ENCODE data around the gene HIC1.

Gene HIC1

DNA sequence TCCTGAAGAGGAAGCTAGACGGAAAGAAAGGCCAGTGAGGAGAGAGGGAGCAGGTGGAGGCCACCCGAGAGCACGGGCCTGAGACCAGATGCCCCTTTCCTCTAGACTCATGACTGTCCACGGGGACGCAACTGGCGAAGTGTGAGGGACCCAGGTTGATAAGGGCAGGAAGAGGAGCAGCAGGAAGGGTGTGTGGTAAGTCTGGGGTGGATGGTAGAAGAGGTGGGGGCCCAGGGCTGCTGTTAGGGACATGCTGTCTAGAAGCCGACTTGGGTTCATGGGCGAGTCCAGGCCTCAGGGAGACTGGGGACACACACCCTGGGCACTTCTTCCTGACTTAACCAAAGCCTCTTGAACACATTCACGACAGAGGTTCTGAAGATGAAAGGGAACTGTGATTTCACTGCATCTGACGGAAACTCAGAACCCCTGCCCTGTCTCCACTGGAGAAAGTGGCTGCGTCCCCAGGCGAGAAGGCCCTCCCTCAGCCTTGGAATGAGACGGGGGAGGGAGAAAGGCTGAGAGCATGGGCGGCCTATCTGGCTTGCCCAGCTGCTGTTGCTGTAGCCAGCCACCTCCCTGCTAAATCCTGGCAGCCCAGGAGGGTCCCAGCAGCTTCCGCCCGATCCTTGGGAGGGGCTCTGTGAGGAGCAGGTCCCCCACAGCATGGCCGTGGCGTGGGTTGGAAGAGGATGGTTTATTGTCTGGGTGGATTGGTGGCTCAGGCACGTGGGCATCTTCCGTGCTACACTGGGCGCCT, 6.0 kb downstream of the HIC1 start:
- DNase-seq: no peak

DNA sequence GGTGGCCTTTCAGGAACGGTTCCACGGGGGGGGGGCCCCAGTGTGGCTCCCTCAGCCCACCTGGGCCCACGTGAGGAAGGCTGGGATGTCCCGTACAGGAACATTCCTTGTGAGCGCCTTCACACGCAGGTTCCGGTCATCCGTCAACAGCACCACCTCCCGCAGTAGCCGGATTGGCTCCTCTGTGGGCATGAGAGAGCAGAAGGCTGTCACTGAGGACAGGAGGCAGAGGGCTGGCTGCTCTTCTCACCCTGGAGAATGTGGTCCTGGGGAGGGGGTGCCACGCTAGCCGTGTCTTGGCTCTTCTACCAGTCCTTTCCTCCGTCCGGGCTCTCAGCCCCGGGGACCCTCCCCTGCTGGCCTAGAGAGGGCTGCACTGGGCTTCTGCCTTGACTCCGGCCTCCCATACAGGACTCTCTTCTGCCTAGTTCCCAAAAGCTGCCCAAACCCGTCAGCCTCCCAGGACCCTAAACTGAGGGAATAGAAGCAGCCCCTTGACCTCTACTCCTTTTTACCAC, 6.6 kb downstream of the HIC1 start:
- no peak for DNase-seq

DNA sequence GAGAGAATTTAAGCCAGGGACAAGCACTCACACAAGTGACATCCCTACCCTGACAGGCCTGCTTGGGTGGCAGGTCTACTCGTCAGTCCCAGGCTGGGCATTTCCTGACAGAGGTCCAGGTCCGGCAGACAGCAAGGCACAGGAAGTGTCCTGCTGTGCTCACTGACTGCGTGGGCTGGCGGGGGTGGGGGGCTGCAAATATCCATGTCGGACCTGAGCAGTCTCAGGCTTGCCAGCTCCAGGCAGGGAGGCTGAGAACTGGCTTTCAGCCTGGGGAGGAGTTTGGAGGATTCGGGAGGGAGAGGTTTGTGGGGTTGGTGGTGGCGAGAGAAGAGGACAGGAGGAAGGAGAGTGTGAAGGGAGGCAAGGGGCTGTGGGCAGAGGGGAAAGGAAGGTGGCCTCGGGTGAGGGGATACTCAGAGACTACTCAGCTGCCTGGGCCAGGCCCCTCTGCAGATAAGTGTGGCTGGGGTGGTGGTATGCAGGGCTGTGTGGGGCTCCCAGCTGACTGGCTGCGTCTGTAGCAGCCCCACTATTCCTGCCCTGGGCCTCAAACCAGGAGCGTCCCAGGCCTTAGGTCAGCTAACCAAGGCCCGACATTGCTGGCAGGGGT, 7.8 kb downstream of the HIC1 start:
- no peak for DNase-seq

DNA sequence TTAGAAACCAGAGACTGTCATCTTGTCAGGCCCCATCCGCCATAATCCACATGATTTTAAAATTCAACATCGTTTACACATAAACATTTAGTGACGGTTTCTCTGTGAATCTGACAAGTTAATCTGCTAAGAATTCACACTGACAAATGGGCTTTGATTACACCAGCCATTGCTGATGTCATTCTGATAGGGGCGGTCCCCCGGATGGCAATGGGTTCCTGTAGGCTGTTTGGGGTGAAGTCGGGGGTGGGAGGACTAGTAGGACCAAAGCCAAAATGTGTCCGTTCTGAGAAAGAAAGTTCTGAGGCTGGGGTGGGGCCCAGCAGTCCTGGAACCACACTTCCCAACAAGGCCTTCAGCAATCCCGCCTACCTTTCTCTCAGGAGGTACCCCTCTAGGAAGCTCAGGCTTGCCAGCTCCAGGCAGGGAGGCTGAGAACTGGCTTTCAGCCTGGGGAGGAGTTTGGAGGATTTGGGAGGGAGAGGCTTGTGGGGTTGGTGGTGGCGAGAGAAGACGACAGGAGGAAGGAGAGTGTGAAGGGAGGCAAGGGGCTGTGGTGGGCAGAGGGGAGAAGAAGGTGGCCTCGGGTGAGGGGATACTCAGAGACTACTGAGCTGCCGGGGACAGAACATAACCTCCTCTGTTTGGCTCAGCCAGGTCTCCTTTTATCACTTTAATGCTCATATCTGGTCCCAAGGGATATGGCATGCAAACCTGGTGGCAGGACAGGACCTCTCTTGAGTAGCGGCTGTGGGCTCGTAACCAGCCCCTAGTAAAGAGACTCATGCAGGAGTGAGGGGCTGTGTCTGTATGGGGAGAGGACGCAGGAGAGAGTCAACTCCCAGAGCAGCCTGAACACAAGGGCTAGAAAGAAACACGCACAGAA, 8.6 kb downstream of the HIC1 start:
- DNase-seq: no peak

DNA sequence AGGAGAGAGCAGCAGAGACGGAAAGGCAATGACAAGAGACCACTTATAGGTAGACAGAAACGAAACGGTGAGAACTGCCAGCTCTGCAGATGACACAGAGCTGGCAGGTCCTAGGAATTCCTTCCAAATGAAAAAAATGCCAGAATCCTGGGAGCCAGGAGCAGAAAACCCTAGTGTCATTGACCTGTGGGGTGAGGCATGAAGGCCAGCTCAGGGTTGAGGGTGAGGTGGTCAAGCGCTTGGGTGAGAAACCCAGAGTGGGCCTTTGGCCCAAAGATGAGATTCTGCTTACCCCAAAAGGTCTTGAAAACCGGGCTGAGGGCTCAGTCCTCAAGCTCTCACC, 9.2 kb downstream of the HIC1 start:
- no peak for DNase-seq

DNA sequence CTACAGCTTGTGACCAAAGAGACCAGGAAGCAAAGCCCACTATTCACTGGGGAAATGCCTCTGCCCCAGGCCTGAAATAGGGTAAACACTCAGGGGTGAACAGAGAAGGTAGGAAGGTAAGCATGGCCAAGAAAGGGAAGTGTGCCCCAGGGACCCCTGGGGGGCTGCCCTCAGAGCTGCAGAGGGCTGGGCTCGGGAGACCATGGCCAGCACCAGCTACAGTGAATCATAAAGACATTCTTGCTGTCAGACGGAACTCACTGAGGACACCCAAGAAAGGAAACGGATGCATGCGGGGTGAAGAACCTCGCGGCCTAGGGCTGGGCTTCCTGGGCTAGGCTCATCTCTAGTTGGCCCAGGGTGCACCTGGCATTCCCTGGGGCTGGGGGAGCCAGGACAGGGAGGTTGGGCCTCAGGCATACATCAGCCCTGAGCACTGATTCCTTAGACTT, 9.6 kb downstream of the HIC1 start:
- no peak for DNase-seq

DNA sequence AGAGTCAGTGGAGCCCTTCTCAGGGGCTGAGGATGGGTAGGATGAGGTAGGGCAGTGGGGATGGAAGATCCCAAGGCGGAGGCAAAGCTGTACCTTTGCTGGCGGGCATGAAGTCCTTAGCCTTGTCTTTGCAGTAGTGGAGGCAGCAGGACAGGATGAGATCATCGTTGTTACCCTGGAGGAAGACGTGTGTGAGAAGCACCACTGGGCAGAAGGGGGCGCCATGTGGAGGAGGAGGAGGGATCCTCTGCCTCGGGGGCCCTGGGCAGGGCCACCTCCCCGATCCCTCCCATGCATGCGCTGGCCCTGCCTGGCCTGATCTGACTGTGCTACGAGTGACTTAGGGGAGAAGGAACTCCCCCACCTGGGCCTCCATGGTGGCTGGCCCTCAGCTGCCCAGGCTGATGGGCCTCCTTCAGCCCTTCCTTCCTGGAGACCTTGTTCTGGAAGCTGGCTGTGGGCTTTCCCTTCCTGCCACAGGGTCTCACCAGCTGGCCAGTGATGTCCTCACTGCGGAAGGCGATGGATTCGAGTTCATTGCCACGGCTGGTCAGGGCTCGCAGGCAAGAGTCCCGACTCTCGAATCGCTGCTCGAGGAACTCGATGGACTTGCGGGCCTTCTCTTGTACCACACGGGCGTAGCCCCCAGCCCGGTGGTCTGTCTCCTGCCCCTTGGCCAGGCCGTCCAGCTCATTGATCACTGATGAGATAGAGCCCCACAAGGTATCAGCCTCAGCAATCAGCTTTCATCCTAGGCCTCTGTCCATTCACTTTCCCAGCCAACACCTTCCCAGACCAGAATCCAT, 10.3 kb downstream of the HIC1 start:
- DNase-seq: peak; percentile 15

DNA sequence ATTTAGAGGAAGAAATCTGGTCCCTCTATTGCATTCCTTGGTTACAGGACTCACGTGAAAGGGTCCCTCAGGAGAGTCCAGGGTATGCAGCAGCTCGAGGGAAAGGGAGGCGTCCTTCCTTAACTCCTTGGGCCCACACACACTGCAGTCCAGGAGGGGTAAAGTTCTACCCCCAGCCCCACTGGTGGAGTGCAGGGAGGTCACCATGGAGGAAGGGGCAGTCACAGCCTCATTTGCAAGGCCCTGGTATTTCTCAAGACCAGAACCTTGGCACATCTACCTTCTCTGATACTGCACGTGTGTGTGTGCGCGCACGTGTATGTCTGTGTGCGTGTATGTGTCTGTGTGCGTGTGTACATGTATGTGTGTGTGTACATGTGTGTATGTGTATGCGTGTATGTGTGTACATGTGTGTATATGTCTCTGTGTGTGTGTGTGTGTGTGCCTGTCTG, 11.1 kb downstream of the HIC1 start:
- DNase-seq: no peak

DNA sequence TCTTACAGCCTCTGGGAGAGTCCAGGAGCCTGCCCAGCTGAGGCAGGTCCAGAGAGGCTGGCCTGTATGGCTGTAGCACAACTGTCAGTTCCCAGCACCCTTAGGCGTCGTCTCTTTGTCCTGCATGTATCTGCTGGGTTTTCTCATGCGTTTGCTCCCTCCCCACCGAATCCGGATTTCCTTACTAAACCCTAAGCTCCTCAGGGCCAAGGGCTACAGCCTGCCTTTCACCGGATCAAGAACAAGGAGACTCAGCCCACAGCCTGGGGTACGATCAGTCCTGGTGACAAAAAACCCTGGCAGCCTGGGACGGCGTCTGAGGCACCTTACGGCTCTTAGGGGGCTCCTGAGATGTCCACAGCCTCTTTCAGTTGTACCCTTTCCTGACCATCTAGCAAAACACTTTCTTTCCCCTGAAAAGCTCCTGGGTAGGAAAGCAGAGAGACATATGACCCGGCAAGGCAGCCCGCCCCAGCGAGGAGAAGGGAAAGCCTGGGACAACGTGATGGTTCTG, 12.2 kb downstream of the HIC1 start:
- DNase-seq: no peak

DNA sequence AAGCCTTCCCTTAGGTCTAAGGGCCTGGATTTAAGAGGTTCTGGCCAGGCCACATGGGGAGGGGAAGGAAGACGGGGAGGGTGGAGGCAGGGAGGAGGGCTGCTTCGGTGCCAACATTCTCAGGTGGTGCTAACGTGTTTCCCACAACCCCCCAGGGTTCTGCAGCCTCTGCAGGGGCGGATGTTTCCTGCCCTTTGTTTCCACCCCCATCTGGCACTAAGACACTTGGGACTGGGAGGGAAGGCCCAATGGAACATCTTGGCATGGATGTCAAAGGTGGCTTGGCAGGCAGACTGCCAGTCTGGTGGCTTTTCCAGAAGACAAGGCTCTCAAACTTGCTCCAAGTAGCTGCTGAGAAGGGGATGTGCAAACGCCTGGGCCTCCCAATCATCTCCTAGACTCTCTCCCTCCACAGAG, 12.7 kb downstream of the HIC1 start:
- DNase-seq: no peak

DNA sequence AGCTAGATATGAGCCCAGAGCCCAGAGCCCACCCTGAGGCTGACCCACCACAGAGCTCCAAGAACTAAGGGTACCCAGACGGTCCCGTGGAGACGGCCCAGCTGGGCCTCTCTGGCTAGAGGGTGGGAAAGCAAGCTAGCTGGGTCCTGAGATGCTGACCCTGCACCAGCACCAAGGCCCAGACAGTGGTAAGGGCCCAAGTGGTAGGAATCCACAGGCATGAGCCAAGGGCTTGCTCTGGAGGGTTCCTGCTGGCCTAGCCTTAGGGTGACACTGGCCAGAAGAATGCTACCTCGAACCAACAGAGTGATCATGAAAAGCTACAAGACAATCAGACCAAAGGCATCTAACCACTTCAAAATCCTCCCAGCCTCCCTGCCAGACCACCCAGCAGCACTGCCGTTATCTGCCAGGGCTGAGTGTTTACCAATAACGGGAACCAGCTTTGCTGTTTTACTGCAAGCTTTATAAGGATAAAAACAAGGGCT, 13.2 kb downstream of the HIC1 start:
- no peak for DNase-seq

DNA sequence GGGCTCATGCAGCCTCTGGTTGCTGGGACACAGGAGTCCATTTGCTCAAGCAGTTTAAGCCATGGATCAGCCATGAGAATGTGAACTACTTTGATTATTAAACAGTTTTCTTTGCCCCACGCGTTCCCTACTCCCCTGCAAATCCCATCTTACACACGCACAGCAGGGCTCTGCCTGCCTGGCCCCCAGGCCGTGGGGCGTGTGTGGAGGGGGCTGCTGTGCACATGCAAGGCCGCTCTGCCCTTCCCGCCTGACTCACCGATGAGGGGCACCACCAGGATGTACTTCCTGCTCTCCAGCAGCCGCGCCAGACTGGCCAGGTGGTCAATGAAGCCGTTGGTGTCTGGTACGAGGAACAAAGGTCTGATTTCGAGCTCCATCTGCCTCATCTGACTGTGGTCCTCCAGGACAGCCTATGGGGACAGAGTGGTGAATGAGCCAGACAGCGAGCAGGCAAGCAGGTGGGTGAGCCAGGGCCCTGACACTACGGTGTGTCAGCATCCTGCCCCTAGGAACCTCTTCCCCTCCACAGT, 13.7 kb downstream of the HIC1 start:
- no peak for DNase-seq

DNA sequence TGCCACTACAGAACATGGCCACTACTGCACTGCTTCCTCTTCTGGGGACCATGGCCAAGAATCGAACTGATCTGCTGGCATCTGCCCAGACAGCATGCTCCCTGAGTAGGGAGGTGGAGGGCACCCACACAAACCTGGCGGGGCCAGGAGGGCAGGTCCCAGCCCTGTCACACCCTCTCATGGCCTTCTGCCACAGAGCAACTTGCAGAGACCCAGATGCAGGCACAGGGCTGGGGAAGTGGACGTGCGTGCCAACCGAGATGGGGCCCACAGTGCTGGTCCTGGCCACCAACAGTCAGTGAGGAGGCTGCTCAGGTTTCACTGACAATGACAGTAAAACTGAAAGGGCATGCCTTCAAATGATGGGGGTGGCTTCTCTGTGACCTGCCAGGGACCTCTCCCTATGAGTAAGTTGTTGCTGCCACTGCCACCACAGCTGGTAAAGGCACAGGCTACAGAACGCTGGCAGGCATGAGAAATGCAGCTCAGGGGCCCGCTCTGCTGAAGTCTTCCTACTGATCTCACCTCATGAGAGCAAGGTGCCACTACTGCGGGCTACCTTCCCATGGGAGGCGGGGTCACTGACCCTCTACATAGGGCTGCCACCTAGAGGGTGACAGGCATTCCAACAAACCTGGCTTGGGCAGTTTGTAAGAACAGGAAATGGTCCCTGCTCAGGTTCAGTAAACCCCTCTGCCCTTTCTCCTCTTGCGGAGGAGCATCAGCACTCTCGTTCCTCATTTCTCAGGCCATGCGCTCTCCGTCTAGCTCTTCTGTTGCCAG, 15.5 kb downstream of the HIC1 start:
- DNase-seq: no peak

DNA sequence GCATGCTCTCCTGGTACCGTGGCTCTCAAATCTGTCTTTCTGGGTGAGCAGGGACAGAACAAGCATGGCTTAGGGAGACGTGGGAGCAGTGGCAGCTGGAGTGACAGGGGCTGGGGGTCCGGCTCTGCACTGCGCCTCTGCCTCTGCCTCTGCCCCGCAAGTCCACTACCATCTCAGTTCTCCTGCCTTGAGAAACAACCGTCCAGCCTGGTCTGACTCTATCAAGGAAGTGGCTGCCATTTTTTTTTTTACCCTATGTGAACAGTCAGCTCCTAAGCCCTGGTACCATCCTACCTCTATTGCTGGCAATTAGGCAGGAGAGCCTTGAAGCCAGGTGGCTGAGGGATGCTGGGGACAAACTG, 16.1 kb downstream of the HIC1 start:
- no peak for DNase-seq

DNA sequence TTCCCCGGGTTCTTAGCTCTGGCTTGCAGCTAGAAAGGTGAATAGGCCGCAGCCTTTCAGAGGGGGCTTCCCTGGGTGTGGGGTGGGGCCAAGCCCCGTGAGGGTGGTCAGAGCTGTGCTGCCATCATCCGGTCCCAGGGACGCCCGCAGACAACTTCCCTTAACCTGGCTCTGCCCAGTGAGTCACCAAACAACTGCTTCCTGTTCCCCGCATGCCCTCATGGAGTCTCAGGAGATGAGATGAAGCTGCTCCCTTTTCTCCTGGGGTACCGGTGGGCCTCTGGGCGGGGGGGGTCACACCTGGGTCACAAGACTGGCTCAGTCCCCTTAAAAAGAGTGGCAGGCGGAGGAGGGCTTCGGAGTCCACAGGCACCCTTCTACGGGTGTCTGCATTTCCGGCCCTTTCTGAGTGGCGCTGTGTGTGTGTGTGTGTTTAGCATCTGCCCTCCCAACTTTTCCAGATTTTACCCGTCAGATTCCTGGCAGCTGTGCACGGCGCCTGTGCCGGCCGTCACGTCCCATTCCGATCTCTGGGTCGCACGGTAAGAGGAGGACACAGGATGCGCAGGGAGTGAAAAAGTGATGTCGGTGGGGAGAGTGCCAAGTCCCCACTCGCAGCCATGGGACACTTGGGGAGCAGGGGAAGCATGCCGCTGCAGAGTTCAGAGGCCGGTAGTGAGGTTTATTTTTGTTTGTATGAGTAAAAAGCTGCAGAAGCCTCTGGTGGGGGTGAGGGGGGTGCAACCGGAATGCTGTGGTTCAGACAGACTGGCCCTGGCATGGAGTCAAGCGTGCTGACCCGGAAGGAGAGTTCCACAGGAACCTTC, 16.8 kb downstream of the HIC1 start:
- no peak for DNase-seq

DNA sequence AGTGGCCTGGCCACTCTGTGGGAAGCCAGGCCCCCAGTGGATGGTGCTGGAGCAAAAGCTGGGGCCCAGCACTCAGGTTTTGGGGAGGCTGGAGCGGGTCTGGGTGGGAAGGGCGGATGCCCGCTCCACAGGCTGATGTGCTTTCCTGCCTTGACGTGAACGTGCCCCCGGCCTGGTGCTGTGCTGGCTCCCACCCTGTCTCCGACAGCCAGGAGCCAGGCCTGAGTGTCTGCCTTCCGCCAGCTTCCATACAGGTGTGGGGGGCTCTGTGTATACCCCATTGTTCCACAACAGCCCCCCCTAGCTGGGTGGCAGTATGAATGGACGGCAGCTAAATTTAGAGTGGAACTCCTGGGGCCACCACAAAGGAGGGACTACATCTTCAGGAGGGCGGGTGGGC, 20.0 kb downstream of the HIC1 start:
- DNase-seq: no peak

DNA sequence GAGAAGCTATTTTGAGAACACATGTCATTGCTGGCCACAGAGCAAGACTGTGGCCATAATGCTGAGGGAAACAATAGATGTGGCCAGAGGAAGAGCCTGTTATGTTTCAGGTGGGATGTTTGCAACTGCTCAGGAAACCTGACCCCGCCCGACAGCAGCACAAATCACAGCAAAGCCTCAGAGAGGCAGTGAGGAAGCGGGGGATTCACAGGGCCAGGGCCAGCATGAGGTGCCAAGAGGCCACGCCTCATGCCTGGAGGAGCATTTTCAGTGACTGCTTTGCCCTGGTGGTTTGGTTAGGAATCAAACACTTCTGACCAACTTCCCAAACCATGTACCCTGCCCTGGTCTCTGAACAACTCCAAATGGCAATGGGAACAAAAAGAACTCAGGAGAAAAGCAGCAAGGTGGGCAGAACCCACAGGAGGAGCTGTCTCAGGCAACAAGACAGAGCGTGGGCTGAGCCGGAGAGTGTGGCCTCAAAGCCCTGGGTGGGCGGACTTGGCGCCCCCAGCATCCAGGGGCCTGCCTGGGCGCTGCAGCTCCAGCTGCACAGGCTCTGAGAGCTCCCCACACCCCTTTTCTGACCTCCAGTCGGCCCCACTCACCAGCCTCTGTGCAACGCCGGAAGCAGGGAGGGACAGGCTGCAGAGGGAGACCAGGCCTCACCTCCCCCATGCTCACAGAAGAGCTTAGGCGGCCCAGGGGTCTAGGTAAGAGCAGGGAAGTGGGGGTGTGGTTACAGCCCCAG, 20.6 kb downstream of the HIC1 start:
- DNase-seq: no peak

DNA sequence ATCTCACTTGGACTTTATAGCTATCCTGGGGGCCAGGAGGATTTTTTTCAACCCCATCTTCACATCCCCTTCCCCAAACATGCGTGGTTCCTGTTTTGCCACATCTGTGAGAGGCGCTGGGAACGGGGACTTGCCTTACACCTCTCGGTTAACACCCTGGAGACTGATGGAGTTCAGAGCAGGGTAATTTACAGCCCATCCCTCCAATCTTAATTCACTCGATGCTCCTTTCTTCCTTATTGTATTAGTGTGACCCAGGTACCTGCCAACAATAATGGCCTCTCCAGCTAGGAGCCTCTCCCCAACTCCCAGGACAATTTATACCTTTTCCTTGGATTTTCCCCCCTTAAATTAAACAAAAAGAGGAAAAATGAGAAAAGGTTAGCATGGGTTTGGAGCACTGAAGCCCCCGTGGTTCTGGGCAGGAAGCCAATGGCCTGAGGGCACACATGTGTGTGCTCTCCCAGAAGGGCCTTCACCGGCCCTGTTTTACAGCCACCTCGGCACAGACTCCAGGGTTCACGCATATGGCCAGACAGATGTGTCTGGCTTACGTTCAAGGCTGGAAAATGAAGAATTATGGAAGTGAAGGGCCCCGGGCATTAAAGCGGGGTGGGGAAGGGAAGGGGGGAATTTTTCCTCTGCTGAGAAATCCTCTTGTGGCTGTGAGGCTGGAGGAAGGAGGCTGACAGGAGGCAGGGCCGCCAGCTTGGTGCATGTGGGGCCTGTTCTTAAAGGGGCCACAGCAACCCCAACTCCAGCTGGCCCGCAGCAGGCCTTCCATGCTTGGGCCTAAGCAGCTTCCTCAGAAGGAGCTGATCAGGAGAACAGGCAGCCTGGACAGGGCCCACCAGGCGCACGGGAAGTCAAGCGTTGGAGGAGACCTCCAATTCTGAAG, 21.4 kb downstream of the HIC1 start:
- DNase-seq: no peak
